Right lobe of liver (tissue), 4 donors: ENCODE measurements around the gene IL17B.

Experiments
- POLR2A ChIP-seq: fragments of 450-650 bp; IDR thresholded peaks from one replicate; pipeline ENCODE4 v1.6.1; 2017; ENCODE audit warnings: antibody characterized with exemption, mild to moderate bottlenecking
- TF ChIP-seq, protein P1 (sequence below), 4 donors: fragments of 200-600 bp in 3 of 4; fragments of 450-650 bp in 1 of 4; IDR thresholded peaks; one replicate each; pipeline versions ENCODE4 v1.5.1 to v1.8.0; 2016 to 2022; ENCODE audit warnings: antibody characterized with exemption in 4 of 4, mild to moderate bottlenecking in 2 of 4
- donor health status: DM: no; HTN: no; CAD: no.
- donor health status: DM: no; HTN: no; CAD: no.
- donor health status: DM: no; HTN: yes; CAD: no.

DNA sequence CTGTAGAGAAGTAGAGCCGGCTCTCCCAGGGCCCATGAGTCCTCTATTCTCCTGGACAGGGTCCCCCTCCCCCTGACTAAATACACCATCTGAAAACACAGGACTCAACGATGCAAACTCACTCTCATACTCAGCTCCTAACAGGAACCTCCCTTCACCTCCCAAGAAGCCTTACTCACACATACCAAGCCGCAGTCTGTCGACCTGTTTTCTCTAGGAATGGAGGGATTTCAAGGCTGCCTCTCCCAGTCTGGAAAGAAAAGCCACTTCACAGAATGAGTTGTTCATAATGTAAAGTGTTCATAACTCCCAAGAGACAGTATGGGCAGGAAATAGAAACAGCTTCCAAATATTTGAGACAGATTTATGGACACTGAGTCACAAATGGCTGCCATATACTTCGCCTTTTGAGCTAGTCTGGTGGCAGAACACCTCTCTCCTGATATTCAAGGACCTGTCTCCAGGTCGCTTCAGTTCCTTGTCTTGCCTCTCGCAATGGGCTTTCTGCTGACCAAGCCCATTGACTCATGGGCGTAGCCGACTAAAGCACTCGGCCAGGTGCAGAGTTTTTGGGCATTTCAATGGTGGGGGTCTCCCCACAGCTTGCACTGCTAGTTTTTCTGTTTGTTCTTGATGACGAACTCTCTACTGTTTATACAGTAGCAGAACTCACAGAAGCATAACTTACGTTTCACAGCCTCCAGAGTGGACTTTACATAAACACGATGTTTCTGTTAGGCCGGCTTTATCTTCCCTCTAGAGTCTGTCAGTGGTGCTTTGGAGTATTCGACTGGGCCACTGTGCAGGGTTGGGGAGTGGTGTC is 25.0 kb upstream of the IL17B start:
- no peak for TF ChIP-seq POLR2A
- TF ChIP-seq, protein P1, sequence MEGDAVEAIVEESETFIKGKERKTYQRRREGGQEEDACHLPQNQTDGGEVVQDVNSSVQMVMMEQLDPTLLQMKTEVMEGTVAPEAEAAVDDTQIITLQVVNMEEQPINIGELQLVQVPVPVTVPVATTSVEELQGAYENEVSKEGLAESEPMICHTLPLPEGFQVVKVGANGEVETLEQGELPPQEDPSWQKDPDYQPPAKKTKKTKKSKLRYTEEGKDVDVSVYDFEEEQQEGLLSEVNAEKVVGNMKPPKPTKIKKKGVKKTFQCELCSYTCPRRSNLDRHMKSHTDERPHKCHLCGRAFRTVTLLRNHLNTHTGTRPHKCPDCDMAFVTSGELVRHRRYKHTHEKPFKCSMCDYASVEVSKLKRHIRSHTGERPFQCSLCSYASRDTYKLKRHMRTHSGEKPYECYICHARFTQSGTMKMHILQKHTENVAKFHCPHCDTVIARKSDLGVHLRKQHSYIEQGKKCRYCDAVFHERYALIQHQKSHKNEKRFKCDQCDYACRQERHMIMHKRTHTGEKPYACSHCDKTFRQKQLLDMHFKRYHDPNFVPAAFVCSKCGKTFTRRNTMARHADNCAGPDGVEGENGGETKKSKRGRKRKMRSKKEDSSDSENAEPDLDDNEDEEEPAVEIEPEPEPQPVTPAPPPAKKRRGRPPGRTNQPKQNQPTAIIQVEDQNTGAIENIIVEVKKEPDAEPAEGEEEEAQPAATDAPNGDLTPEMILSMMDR (IDR thresholded peaks at IDR 0.05): no peak
